Thoracic aorta (tissue), 2 donors: ENCODE results near the gene DSCAM. TPM values are rescaled to one million over a fixed set of nuclear protein-coding genes. Genes with fewer than 3 reads are reported as not detected.

Source experiments
- ATAC-seq: fragments of 150-250 bp; one replicate; pipeline ENCODE4 v1.8.0; 2017; ENCODE audit warnings: low read depth; ENCODE audit not compliant: insufficient number of reproducible peaks, low FRiP score
- DNase-seq: peaks from one replicate; pipeline ENCODE4 v3.0.0-alpha.2; 2020; ENCODE audit warnings: low spot score
- H3K27ac ChIP-seq, 2 donors: fragments of 200-600 bp; sonication (generic); 1 replicate in 1 of 2; 2 replicates in 1 of 2; pipeline ENCODE4 v1.5.1; 2016; ENCODE audit warnings: mild to moderate bottlenecking in 2 of 2, moderate library complexity in 2 of 2
- H3K27me3 ChIP-seq: fragments of 200-600 bp; sonication (generic); replicated peaks from 2 replicates; pipeline ENCODE4 v1.6.0; 2016; ENCODE audit warnings: mild to moderate bottlenecking; ENCODE audit not compliant: insufficient read depth
- H3K36me3 ChIP-seq: fragments of 200-600 bp; sonication (generic); one replicate; pipeline ENCODE4 v1.5.1; 2016
- H3K4me1 ChIP-seq, 2 donors: fragments of 200-600 bp; sonication (generic); 1 replicate in 1 of 2; 2 replicates in 1 of 2; pipeline versions ENCODE4 v1.5.1 to v1.6.0; 2016; ENCODE audit warnings: low read depth in 2 of 2, mild to moderate bottlenecking in 1 of 2; ENCODE audit not compliant: control insufficient read depth in 1 of 2
- H3K4me3 ChIP-seq: fragments of 200-600 bp; sonication (generic); 2 replicates; pipeline ENCODE4 v1.5.1; 2016; ENCODE audit warnings: mild to moderate bottlenecking
- H3K9me3 ChIP-seq: fragments of 200-600 bp; sonication (generic); 2 replicates; pipeline ENCODE4 v1.5.1; 2016
- CTCF ChIP-seq: fragments of 200-600 bp; sonication (generic); IDR thresholded peaks from one replicate; pipeline ENCODE4 v1.5.1; 2019; ENCODE audit warnings: antibody characterized with exemption
- total RNA-seq, 2 donors: library from RNA; depleted of rRNA; stranded (reverse); fragments of >200 nt; gene quantifications; one replicate each; pipeline versions ENCODE4 v1.1.0 to v1.2.3, GENCODE V29; 2016

Gene DSCAM
- total RNA-seq, 2 donors from 2014 or later = not detected

DNA sequence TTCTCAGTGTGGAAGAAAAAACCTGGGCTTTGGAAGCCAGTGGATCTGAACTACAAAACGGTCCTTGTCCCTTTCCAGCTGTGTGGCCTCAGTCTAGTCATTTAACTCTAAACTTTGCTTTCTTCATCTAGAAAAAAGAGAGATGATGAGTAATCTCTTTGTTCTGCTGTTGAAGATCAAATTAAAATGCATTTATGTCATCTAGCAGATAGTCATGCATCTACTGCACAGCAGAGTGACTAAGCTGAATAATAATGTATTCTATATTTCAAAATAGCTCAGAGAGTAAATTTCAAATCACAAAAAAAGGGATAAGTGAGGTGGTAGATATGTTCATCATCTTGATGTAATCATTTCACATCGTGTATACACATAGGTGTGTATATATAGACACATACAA lies 473.2 kb downstream of the DSCAM start:
- Histone ChIP-seq H3K4me1 (no peaks in the 10 kb centered on the region), H3K27ac (no peak overlapping the region), H3K36me3 (no peaks in the 10 kb centered on the region), H3K4me3 (no peak overlapping the region), H3K27me3 (no peaks in the 10 kb centered on the region), H3K9me3 (no peaks in the 10 kb centered on the region)
- TF ChIP-seq CTCF = no peak
- ATAC-seq (no peak), DNase-seq (no peak)

DNA sequence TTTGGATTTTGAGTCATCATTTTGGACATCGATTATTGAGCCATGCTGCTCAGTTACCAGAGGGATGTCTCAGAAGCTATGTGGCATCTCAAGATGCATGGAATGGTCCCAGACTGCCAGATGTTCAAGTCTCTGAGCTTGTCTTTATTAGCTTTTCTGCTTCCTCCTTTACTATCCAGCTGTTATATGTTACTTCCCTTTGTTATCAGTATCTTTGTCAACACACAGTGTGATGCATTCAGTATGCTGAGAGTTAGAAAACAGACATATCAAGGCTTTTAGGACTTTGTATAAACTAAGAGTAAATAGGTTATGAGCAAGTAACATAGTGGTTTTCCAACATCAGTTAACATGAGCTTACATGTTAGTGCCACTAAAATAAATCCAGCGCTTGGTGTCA lies 474.5 kb downstream of the DSCAM start:
- Histone ChIP-seq H3K4me1 (no peaks in the 10 kb centered on the region), H3K27ac (no peak overlapping the region), H3K9me3 (no peaks in the 10 kb centered on the region), H3K4me3 (no peak overlapping the region), H3K27me3 (no peaks in the 10 kb centered on the region), H3K36me3 (no peaks in the 10 kb centered on the region)
- TF ChIP-seq CTCF = no peak
- ATAC-seq (no peak), DNase-seq (no peak)

DNA sequence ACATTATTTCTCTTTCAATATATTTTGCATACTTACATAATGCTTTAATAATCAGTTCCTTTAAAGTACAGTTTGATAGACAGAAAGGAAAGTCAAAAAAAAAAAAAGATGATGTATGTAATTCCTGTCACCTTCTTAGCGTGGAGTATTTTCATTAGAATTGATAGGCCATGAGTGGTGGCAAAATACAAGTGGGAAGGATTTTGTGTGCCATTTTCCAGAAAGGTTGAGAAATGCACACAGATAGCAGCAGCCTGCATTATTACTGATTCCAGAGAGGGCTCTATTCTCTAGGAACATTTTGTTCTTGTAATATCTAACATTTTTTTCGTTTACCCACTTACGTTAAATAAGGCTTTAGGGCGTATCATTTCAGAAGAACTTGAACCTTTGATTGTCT lies 475.6 kb downstream of the DSCAM start:
- Histone ChIP-seq H3K27me3 (no peaks in the 10 kb centered on the region), H3K36me3 (no peaks in the 10 kb centered on the region), H3K4me3 (no peak overlapping the region), H3K4me1 (no peaks in the 10 kb centered on the region), H3K9me3 (no peaks in the 10 kb centered on the region), H3K27ac (no peak overlapping the region)
- DNase-seq (no peak), ATAC-seq (no peak)
- no peak for TF ChIP-seq CTCF

DNA sequence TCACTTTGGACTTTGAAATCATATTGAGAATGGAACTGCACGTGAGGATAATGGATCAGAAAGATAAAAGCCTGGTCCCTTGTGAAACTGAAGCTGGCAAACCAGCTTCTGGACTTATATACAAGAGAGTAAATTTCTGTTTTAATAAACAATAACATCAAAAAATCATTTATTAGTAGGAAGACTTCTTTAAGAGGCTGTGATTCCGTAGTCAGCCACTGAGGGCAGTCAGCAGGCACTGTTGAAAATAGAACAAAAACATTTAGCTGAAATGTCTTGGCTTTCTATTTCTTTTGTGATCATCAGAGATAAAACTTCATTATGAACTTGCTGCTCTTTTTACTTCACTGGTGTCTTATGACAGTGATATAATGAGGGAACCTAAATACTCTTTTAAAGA lies 490.3 kb downstream of the DSCAM start:
- H3K27me3 ChIP-seq = no peaks in the 10 kb centered on the region
- no peaks in the 10 kb centered on the region for H3K9me3 ChIP-seq
- H3K36me3 ChIP-seq = no peaks in the 10 kb centered on the region
- DNase-seq = no peak
- H3K27ac ChIP-seq = no peak overlapping the region
- no peaks in the 10 kb centered on the region for H3K4me1 ChIP-seq
- no peak overlapping the region for H3K4me3 ChIP-seq
- ATAC-seq = no peak
- TF ChIP-seq CTCF = no peak

- no peak for DNase-seq
- Histone ChIP-seq H3K4me1 (no peaks in the 10 kb centered on the region), H3K27me3 (no peaks in the 10 kb centered on the region), H3K4me3 (no peak overlapping the region), H3K9me3 (no peaks in the 10 kb centered on the region), H3K27ac (no peak overlapping the region), H3K36me3 (no peaks in the 10 kb centered on the region)
- no peak for ATAC-seq
- TF ChIP-seq CTCF = no peak
These were observed 491.9 kb downstream of the DSCAM start for GRCh38 chr21:40355076-40355475.
